Measurements from ENCODE around the gene TFDP2.

- TF ChIP-seq, protein P1, sequence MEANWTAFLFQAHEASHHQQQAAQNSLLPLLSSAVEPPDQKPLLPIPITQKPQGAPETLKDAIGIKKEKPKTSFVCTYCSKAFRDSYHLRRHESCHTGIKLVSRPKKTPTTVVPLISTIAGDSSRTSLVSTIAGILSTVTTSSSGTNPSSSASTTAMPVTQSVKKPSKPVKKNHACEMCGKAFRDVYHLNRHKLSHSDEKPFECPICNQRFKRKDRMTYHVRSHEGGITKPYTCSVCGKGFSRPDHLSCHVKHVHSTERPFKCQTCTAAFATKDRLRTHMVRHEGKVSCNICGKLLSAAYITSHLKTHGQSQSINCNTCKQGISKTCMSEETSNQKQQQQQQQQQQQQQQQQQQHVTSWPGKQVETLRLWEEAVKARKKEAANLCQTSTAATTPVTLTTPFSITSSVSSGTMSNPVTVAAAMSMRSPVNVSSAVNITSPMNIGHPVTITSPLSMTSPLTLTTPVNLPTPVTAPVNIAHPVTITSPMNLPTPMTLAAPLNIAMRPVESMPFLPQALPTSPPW (CRISPR knock-in tag; IDR thresholded peaks at IDR 0.05), result no peak
- TF ChIP-seq ZHX1 (conservative IDR thresholded peaks at IDR 0.05; ENCODE audit: low read length) (no peak), RNF2 (IDR thresholded peaks at IDR 0.05) (no peak), ZNF212 (CRISPR knock-in tag; IDR thresholded peaks at IDR 0.05) (no peak), SMAD4 (CRISPR knock-in tag; conservative IDR thresholded peaks at IDR 0.05) (no peak), EHMT2 (IDR thresholded peaks at IDR 0.05) (no peak), CREB1 (IDR thresholded peaks at IDR 0.05) (no peak), CREB1 (CRISPR knock-in tag; IDR thresholded peaks at IDR 0.05) (no peak), TAF7 (tag; IDR thresholded peaks at IDR 0.05) (no peak), ZSCAN29 (IDR thresholded peaks at IDR 0.05) (no peak), MAZ (CRISPR knock-in tag; conservative IDR thresholded peaks at IDR 0.05 in 1 of 2, IDR thresholded peaks at IDR 0.05 in 1 of 2) (no peak)
- TF ChIP-seq, protein P2, sequence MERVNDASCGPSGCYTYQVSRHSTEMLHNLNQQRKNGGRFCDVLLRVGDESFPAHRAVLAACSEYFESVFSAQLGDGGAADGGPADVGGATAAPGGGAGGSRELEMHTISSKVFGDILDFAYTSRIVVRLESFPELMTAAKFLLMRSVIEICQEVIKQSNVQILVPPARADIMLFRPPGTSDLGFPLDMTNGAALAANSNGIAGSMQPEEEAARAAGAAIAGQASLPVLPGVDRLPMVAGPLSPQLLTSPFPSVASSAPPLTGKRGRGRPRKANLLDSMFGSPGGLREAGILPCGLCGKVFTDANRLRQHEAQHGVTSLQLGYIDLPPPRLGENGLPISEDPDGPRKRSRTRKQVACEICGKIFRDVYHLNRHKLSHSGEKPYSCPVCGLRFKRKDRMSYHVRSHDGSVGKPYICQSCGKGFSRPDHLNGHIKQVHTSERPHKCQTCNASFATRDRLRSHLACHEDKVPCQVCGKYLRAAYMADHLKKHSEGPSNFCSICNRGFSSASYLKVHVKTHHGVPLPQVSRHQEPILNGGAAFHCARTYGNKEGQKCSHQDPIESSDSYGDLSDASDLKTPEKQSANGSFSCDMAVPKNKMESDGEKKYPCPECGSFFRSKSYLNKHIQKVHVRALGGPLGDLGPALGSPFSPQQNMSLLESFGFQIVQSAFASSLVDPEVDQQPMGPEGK (CRISPR knock-in tag; IDR thresholded peaks at IDR 0.05; ENCODE audit: borderline replicate concordance), result no peak
- TF ChIP-seq, protein P3, sequence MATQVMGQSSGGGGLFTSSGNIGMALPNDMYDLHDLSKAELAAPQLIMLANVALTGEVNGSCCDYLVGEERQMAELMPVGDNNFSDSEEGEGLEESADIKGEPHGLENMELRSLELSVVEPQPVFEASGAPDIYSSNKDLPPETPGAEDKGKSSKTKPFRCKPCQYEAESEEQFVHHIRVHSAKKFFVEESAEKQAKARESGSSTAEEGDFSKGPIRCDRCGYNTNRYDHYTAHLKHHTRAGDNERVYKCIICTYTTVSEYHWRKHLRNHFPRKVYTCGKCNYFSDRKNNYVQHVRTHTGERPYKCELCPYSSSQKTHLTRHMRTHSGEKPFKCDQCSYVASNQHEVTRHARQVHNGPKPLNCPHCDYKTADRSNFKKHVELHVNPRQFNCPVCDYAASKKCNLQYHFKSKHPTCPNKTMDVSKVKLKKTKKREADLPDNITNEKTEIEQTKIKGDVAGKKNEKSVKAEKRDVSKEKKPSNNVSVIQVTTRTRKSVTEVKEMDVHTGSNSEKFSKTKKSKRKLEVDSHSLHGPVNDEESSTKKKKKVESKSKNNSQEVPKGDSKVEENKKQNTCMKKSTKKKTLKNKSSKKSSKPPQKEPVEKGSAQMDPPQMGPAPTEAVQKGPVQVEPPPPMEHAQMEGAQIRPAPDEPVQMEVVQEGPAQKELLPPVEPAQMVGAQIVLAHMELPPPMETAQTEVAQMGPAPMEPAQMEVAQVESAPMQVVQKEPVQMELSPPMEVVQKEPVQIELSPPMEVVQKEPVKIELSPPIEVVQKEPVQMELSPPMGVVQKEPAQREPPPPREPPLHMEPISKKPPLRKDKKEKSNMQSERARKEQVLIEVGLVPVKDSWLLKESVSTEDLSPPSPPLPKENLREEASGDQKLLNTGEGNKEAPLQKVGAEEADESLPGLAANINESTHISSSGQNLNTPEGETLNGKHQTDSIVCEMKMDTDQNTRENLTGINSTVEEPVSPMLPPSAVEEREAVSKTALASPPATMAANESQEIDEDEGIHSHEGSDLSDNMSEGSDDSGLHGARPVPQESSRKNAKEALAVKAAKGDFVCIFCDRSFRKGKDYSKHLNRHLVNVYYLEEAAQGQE (IDR thresholded peaks at IDR 0.05; ENCODE audit: borderline replicate concordance), result no peak
- TF ChIP-seq, protein P3 (CRISPR knock-in tag; IDR thresholded peaks at IDR 0.05; ENCODE audit: low read depth), result no peak
These were observed 233.6 kb downstream of the TFDP2 start for GRCh38 chr3:141915766-141916165.

All from K562 (cell line).